Measurements from ENCODE around the gene ELMO1.

Gene ELMO1

DNA sequence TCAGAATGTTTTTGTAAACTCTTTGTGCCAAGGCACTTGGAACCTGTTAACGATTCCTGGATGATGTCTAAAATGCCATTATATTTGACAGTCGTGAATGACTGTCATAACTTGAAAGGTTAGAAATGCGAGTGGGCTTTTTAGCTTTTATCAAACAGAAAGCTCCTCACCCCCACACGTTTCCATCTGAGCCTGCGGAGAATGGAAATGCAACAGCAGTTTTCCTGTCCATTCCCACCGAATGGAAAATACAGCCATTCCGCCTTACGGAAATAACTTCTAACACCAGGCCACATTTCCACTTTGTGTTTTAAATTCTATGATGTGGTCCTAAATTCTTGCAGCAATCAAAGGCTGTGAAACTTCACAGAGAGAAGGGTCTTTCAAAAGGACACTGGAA, 83.8 kb downstream of the ELMO1 start:
- DNase-seq, result no peak

- DNase-seq, result no peak
Measured at GRCh38 chr7:37363536-37364491, 84.8 kb downstream of the ELMO1 start.

DNA sequence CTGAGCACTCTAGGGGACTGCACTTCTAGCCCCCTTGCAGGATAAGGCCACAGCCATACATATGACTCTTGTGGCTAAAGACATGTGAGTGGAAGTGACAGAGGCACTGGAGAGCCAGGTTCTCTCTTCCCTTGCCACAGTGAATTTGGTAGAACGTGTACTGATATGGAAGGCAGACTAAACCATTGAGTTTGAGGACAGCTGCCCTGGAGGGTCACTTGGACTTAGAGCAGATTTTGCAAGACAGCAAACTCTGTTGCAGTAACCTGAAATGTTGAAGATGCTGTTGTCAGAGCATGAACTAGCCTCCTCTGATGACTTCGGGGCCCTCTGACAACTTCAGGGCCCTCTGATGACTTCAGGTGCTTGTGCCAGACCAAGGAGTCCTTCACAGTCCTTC, 85.9 kb downstream of the ELMO1 start:
- DNase-seq, result no peak

GRCh38 chr7:37360484-37360883, 88.2 kb downstream of the ELMO1 start:
- DNase-seq, result no peak

GRCh38 chr7:37359662-37360444, 88.8 kb downstream of the ELMO1 start:
- no peak for DNase-seq

DNA sequence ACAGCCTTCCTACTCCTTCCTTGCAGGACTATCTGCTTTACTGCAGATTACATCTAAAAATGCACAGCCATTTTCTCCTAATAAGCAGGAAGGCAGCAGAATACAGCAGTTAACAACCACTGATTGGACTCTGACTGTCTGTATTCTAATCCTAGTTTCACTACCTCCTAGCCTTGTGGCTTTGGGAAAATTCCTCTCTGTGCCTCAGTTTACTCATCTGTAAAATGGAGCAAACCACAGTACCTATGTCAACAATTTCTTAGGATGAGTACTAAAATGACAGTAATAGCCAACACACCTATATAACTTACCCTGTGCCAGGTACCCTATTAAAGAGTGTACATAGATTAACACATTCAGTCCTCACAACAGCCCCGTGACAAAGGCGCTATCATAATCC, 89.5 kb downstream of the ELMO1 start:
- DNase-seq, result no peak

GRCh38 chr7:37357637-37357996, 91.0 kb downstream of the ELMO1 start:
- no peak for DNase-seq

GRCh38 chr7:37356911-37357636, 91.6 kb downstream of the ELMO1 start:
- DNase-seq, result no peak

- DNase-seq, result peak; percentile 34
Measured at GRCh38 chr7:37354656-37355131, 94.0 kb downstream of the ELMO1 start.

GRCh38 chr7:37353949-37354655, 94.6 kb downstream of the ELMO1 start:
- DNase-seq, result no peak

DNA sequence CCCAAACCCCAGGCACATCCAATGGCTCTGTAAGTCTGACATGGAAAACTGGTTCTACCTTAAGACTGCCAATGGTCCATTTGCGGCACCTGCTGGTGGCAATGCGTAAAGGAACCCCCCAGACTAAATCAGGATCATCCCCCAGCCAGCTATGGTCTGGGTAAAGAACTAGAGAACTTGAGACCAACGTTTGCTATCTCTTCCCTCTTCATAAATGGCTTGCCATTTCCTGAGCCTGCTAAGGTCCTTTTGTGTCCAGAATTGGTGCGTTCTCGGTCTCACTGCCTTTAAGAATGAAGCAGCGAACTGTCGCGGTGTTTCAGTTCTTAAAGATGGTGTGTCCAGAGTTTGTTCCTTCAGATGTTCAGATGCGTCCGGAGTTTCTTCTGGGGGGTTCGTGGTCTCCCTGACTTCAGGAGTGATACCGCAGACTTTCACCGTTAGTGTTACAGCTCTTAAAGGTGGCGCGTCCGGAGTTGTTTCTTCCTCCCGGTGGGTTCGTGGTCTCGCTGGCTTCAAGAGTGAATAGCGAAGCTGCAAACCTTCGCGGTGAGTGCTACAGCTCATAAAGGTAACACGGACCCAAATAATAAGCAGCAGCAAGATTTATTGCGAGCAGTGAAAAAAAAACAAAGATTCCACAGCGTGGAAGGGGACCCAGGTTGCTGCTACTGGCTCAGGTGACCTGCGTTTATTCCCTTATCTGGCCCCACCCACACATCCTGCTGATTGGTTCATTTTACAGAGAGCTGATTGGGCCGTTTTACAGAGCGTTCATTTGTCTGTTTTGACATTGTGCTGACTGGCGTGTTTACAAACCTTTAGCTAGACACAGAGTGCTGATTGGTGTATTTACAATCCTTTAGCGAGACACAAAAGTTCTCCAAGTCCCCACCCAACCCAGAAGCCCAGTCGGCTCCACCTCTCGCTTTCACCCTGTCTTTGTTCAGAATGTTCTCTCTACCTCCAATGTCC, 95.4 kb downstream of the ELMO1 start:
- DNase-seq, result peak; percentile 50

DNA sequence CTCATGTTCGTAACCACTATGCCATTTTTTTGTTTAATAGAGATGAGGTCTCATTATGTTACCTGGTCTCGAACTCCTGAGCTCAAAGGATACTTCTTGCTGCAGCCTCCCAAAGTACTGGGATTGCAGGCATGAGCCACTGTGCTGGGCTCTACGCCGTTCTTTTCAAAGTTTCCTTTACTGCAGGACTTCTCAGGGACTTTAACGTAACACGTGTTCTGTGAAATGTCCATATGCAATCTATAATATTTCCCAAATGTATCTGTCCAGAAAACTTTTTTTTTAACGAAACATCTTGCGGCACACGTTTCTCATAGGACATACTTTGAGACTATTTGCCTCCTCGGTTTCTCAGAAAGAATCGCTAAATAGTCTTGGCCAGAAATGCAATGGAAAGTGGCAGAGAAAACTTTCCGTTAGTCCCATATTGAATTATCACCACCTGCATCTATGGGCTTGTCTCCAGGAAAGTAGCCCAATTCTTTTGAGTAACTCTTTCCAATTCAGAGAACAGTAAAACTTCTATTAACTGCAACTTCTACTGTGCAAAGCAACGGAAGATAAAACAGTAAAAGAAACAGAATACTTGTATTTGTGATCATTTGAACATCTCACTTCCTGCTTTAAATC, 96.3 kb downstream of the ELMO1 start:
- DNase-seq, result no peak

DNA sequence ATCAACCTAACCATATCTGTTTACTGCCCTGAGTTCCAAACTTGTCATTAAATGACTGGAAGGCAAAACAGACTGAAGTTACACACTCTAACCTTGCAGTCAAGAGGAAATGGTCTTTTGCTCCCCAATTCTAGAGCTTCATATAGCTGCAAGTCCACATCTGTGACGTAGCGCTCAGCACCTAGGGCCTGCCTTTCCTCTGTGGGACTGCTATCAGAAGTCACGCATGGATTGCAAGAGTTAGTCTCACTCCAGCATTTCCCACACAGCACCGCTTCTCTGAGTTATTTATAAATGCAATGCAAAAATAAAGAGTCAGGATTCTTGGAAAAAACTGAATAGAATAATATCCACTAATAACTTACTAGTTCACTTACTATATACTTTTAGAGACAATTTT, 96.9 kb downstream of the ELMO1 start:
- DNase-seq, result no peak

- DNase-seq, result no peak
Measured at GRCh38 chr7:37349979-37350590, 98.6 kb downstream of the ELMO1 start.

GRCh38 chr7:37348982-37349381, 99.7 kb downstream of the ELMO1 start:
- DNase-seq, result no peak

DNA sequence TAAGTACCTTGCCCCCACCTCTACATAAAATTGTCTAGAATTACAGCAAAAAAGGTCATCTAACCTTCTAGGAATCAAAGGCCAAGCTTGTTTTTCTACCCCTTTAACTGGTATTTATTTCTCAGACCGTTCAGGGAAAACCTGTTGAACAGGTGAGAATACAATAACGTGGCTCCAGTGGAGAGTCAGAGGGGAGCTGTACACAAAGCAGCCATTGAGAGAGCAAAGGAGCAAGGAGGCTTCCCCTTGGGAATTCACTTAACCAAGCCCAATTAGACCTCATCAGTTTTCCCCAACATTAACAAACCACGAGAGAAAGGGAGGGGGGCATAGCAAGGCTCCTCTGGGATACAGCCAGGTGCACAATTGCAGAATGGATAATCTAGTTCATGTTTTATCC, 101.9 kb downstream of the ELMO1 start:
- DNase-seq, result no peak

- no peak for DNase-seq
Measured at GRCh38 chr7:37344886-37345579, 103.6 kb downstream of the ELMO1 start.

GRCh38 chr7:37342688-37343471, 105.8 kb downstream of the ELMO1 start:
- peak; percentile 59 for DNase-seq

- DNase-seq, result no peak
Measured at GRCh38 chr7:37342176-37342687, 106.4 kb downstream of the ELMO1 start.

Data from activated CD4-positive, alpha-beta T cell treated with anti-CD3 and anti-CD28 coated beads for 1 hour (primary cell).